Parathyroid adenoma (tissue), 2 donors: ENCODE results near the gene AJM1.
"Not testable (repeated sequence)": the region's sequence is repeated elsewhere in the genome, so short reads cannot be mapped to it uniquely, and the experiment has no call there.

Source experiments
- H2AFZ ChIP-seq: fragments of 300-600 bp; sonication (generic); one replicate; pipeline ENCODE4 v1.7.0; 2017; ENCODE audit warnings: antibody characterized with exemption, mild to moderate bottlenecking
- H3K27ac ChIP-seq: fragments of 300-600 bp; sonication (generic); one replicate; pipeline ENCODE4 v1.7.0; 2017
- H3K27me3 ChIP-seq: fragments of 300-600 bp; sonication (generic); one replicate; pipeline ENCODE4 v1.7.0; 2017; ENCODE audit warnings: low read length; ENCODE audit not compliant: control insufficient read depth, insufficient read depth
- H3K36me3 ChIP-seq: fragments of 300-600 bp; sonication (generic); one replicate; pipeline ENCODE4 v1.7.0; 2017; ENCODE audit warnings: low read length; ENCODE audit not compliant: control insufficient read depth, insufficient read depth
- H3K4me1 ChIP-seq: fragments of 300-600 bp; sonication (generic); one replicate; pipeline ENCODE4 v1.7.0; 2017; ENCODE audit warnings: control low read depth
- H3K4me2 ChIP-seq: fragments of 300-600 bp; sonication (generic); one replicate; pipeline ENCODE4 v1.7.0; 2017; ENCODE audit warnings: low read length
- H3K4me3 ChIP-seq: fragments of 300-600 bp; sonication (generic); one replicate; pipeline ENCODE4 v1.7.0; 2017; ENCODE audit warnings: low read depth, low read length
- H3K79me2 ChIP-seq: fragments of 300-600 bp; sonication (generic); one replicate; pipeline ENCODE4 v1.7.0; 2017; ENCODE audit warnings: control low read depth
- H3K9ac ChIP-seq: fragments of 300-600 bp; sonication (generic); one replicate; pipeline ENCODE4 v1.7.0; 2017; ENCODE audit warnings: mild to moderate bottlenecking
- H3K9me3 ChIP-seq: fragments of 300-600 bp; sonication (generic); one replicate; pipeline ENCODE4 v1.7.0; 2017; ENCODE audit warnings: low read length; ENCODE audit not compliant: control insufficient read depth
- TF ChIP-seq, protein P1 (sequence below): fragments of 300-600 bp; sonication (generic); IDR thresholded peaks from one replicate; pipeline ENCODE4 v1.7.0; 2017; ENCODE audit warnings: antibody characterized with exemption, mild to moderate bottlenecking
- donor health status: primary hyperparathyroidism.

Gene AJM1

DNA sequence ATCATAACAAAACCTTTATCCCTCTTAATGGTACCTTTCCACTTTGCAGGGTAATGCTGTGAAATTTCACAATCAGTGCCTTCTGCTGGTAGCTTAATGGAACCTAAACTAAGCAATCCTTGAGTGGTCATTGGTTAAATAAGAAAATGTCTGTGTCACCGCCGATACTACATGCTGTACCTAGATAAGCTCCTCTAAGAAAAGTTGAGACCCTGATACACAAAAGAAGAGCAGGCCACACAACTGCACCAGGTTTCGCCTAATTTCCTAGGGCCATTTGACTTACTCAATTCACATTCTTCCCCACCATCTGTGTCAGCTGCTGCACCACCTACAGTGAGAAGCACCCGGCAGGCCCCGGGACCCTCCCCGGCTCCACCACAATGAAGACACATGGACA is 32.9 kb downstream of the AJM1 start:
- Histone ChIP-seq H3K4me3 (no peak overlapping the region), H3K9me3 (no peaks in the 10 kb centered on the region), H3K9ac (no peak overlapping the region), H3K4me2 (no peak overlapping the region), H2AFZ (no peak overlapping the region), H3K79me2 (no peaks in the 10 kb centered on the region), H3K4me1 (no peaks in the 10 kb centered on the region), H3K27ac (no peak overlapping the region), H3K27me3 (no peaks in the 10 kb centered on the region), H3K36me3 (no peaks in the 10 kb centered on the region)
- TF ChIP-seq, protein P1, sequence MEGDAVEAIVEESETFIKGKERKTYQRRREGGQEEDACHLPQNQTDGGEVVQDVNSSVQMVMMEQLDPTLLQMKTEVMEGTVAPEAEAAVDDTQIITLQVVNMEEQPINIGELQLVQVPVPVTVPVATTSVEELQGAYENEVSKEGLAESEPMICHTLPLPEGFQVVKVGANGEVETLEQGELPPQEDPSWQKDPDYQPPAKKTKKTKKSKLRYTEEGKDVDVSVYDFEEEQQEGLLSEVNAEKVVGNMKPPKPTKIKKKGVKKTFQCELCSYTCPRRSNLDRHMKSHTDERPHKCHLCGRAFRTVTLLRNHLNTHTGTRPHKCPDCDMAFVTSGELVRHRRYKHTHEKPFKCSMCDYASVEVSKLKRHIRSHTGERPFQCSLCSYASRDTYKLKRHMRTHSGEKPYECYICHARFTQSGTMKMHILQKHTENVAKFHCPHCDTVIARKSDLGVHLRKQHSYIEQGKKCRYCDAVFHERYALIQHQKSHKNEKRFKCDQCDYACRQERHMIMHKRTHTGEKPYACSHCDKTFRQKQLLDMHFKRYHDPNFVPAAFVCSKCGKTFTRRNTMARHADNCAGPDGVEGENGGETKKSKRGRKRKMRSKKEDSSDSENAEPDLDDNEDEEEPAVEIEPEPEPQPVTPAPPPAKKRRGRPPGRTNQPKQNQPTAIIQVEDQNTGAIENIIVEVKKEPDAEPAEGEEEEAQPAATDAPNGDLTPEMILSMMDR = no peak

DNA sequence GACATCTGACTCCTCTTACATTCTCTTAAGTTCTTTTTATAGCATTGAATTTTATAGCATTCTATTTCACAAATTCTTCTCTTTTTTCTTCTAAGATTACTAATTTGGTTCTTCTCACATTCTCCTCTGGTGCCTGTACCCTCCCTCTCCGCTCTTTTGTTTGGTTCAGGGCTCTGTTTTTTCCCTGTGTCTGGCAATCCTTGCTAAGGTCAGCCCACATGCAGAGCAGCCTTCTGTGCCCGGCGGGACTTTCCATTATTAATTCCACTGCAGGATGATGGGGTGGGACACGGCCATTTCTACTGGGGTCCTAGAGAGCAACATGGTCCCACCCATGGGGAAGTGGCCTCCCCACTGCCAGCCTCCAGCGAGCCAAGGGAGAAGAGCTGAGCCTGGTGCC is 34.2 kb downstream of the AJM1 start:
- no peaks in the 10 kb centered on the region for H3K9me3 ChIP-seq
- H3K79me2 ChIP-seq = no peaks in the 10 kb centered on the region
- no peak overlapping the region for H3K27ac ChIP-seq
- no peak overlapping the region for H3K4me3 ChIP-seq
- H3K4me2 ChIP-seq = no peak overlapping the region
- no peaks in the 10 kb centered on the region for H3K27me3 ChIP-seq
- TF ChIP-seq, protein P1 = no peak
- H3K9ac ChIP-seq = no peak overlapping the region
- no peaks in the 10 kb centered on the region for H3K36me3 ChIP-seq
- H2AFZ ChIP-seq = no peak overlapping the region
- H3K4me1 ChIP-seq = no peaks in the 10 kb centered on the region

- Histone ChIP-seq H3K4me2 (no peak overlapping the region), H3K36me3 (no peaks in the 10 kb centered on the region), H2AFZ (no peak overlapping the region), H3K4me3 (no peak overlapping the region), H3K4me1 (no peaks in the 10 kb centered on the region), H3K27ac (no peak overlapping the region), H3K79me2 (no peaks in the 10 kb centered on the region), H3K9me3 (no peaks in the 10 kb centered on the region), H3K27me3 (no peaks in the 10 kb centered on the region), H3K9ac (no peak overlapping the region)
- TF ChIP-seq, protein P1 = no peak
Observed at GRCh38 chr9:136880651-136881050, 38.4 kb downstream of the AJM1 start.

DNA sequence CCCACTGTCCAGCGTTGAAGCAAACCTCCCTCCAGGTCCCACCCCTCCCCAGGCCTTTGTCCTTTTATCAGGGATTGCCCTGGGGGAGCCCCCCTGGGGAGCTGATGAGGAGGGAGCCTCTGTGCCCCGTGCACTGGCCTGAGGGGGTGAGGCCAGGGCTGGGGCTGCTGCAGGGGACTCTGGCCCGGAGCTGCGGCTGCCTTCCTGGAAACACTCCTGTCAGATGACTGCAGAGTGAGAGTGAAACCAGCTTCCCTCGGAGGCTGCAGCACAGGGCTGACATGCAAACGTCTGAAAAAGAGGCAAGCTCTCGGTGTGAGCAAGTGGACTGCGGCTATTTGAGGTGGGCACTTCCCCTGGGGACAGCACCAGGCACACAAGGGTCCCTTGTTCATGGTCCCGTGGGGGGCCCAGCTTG is 39.4 kb downstream of the AJM1 start:
- H3K36me3 ChIP-seq = no peaks in the 10 kb centered on the region
- H3K9me3 ChIP-seq = no peaks in the 10 kb centered on the region
- H3K4me2 ChIP-seq = no peak overlapping the region
- H3K4me3 ChIP-seq = no peak overlapping the region
- no peaks in the 10 kb centered on the region for H3K4me1 ChIP-seq
- no peak overlapping the region for H2AFZ ChIP-seq
- H3K9ac ChIP-seq = no peak overlapping the region
- H3K27me3 ChIP-seq = no peaks in the 10 kb centered on the region
- TF ChIP-seq, protein P1 = no peak
- H3K27ac ChIP-seq = no peak overlapping the region
- H3K79me2 ChIP-seq = no peaks in the 10 kb centered on the region

- Histone ChIP-seq H3K4me2 (no peak overlapping the region), H3K79me2 (peaks cover 3% of the 10 kb centered on the region), H3K4me3 (no peak overlapping the region), H3K9ac (no peak overlapping the region), H3K36me3 (no peaks in the 10 kb centered on the region), H3K9me3 (no peaks in the 10 kb centered on the region), H2AFZ (no peak overlapping the region), H3K4me1 (no peaks in the 10 kb centered on the region), H3K27ac (no peak overlapping the region), H3K27me3 (no peaks in the 10 kb centered on the region)
- TF ChIP-seq, protein P1 = no peak
Observed at GRCh38 chr9:136882109-136882946, 40.0 kb downstream of the AJM1 start.

DNA sequence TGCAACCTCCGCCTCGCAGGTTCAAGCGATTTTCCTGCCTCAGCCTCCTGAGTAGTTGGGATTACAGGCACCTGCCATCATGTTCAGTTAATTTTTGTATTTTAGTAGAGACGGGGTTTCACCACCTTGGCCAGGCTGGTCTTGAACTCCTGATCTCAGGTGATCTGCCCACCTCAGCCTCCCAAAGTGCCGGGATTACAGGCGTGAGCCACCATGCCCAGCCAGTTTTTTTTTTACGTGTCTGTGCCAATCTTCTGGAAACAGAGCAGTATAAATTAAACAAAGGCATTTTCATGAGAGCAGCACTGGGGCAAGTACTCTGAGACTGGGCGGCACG is 40.6 kb downstream of the AJM1 start:
- H3K9ac ChIP-seq = not testable (repeated sequence)

DNA sequence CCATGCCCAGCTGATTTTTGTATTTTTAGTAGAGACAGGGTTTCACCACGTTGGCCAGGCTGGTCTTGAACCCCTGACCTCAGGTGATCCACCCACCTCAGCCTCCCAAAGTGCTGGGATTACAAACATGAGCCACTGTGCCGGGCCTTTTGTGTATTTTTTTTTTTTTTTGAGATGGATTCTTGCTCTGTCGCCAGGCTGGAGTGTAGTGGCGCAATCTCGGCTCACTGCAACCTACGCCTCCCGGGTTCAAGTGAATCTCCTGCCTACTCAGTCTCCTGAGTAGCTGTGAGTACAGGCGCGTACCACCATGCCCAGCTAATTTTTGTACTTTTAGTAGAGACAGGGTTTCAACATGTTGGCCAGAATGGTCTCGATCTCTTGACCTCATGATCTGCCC is 41.4 kb downstream of the AJM1 start:
- H3K9ac ChIP-seq, H2AFZ ChIP-seq, H3K9me3 ChIP-seq, H3K27ac ChIP-seq, H3K4me2 ChIP-seq, H3K36me3 ChIP-seq, H3K4me3 ChIP-seq, H3K79me2 ChIP-seq, H3K4me1 ChIP-seq, H3K27me3 ChIP-seq: not testable (repeated sequence)

More for the DNA sequence above, 40.6 kb downstream of the AJM1 start:
- H3K9me3 ChIP-seq, H3K36me3 ChIP-seq, H3K27me3 ChIP-seq, H3K27ac ChIP-seq, H2AFZ ChIP-seq, H3K79me2 ChIP-seq, H3K4me3 ChIP-seq, H3K4me1 ChIP-seq, H3K4me2 ChIP-seq: not testable (repeated sequence)
